DND-41 (cell line): ENCODE data around the gene OR11A1.

ENCODE experiments used
- EZH2 ChIP-seq: IDR thresholded peaks from 3 replicates; pipeline ENCODE4 v1.6.1; 2012; ENCODE audit warnings: borderline replicate concordance, low read depth, mild to moderate bottlenecking, moderate library complexity, low read length, inconsistent platforms; ENCODE audit not compliant: severe bottlenecking
- TF ChIP-seq, protein P1 (sequence below): IDR thresholded peaks from 2 replicates; pipeline ENCODE4 v1.5.1; 2012; ENCODE audit warnings: borderline replicate concordance, low read length, moderate library complexity, mild to moderate bottlenecking; ENCODE audit not compliant: poor library complexity, severe bottlenecking; ENCODE audit errors: extremely low read depth

DNA sequence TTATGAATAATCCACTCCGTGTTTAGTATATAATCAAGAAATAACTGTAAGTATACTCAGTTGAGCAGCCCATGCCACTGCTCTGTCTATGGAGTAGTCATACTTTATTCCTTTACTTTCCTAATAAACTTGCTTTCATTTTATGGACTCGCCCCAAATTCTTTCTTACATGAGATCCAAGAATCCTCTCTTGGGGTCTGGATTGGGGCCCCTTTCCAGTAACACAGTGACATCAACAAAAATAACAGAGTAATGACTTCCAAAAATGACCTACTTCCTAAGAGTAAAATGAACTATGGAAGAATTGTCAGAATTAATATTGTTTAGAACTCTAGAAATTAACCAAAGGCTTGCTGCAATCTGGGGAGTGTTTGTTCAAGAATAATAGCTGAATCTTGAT lies 8.9 kb upstream of the OR11A1 start:
- TF ChIP-seq, protein P1, sequence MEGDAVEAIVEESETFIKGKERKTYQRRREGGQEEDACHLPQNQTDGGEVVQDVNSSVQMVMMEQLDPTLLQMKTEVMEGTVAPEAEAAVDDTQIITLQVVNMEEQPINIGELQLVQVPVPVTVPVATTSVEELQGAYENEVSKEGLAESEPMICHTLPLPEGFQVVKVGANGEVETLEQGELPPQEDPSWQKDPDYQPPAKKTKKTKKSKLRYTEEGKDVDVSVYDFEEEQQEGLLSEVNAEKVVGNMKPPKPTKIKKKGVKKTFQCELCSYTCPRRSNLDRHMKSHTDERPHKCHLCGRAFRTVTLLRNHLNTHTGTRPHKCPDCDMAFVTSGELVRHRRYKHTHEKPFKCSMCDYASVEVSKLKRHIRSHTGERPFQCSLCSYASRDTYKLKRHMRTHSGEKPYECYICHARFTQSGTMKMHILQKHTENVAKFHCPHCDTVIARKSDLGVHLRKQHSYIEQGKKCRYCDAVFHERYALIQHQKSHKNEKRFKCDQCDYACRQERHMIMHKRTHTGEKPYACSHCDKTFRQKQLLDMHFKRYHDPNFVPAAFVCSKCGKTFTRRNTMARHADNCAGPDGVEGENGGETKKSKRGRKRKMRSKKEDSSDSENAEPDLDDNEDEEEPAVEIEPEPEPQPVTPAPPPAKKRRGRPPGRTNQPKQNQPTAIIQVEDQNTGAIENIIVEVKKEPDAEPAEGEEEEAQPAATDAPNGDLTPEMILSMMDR: no peak
- TF ChIP-seq EZH2: no peak
